ENCODE results near the gene PELI1. TPM values are rescaled to one million over a fixed set of nuclear protein-coding genes. Genes with fewer than 3 reads are reported as not detected.

PELI1 gene
- total and polyA plus RNA-seq, 2 donors from 2014 or later = 4.6 to 36.9 TPM

GRCh38 chr2:64067326-64067725 is 76.9 kb downstream of the PELI1 start:
- Histone ChIP-seq H3K4me1 (ENCODE audit: control insufficient read depth in 2 of 3, insufficient read depth in 2 of 3, low read depth in 1 of 3, low read length in 3 of 3) (peaks cover 0 to 3% (median 3%) of the 10 kb centered on the region in 3 donors), H3K27me3 (ENCODE audit: control insufficient read depth, insufficient read depth, low read length) (no peaks in the 10 kb centered on the region), H3K36me3 (ENCODE audit: control insufficient read depth in 2 of 3, insufficient read depth in 3 of 3, low read length in 3 of 3) (no peaks in the 10 kb centered on the region), H3K27ac (ENCODE audit: low read depth in 2 of 2, low read length in 2 of 2) (no peak overlapping the region), H3K9ac (ENCODE audit: low read length in 3 of 3) (no peak overlapping the region), H3K9me3 (ENCODE audit: control insufficient read depth in 2 of 3, insufficient read depth in 1 of 3, low read length in 3 of 3) (no peaks in the 10 kb centered on the region), H3K4me3 (ENCODE audit: low read length in 3 of 3) (no peak overlapping the region)
- FAIRE-seq = no peak
- DNase-seq = no peak
- intact Hi-C loops (cut with DNase I) = no loop called here
- no peak for TF ChIP-seq CTCF (IDR thresholded peaks at IDR 0.05; ENCODE audit: borderline replicate concordance, extremely low read depth, insufficient read depth)

- no peaks in the 10 kb centered on the region for H3K36me3 ChIP-seq (ENCODE audit: control insufficient read depth in 2 of 3, insufficient read depth in 3 of 3, low read length in 3 of 3)
- no peaks in the 10 kb centered on the region for H3K9me3 ChIP-seq (ENCODE audit: control insufficient read depth in 2 of 3, insufficient read depth in 1 of 3, low read length in 3 of 3)
- FAIRE-seq (no peak), DNase-seq (no peak)
- H3K27me3 ChIP-seq (ENCODE audit: control insufficient read depth, insufficient read depth, low read length) = no peaks in the 10 kb centered on the region
- no peak overlapping the region for H3K4me3 ChIP-seq (ENCODE audit: low read length in 3 of 3)
- H3K4me1 ChIP-seq (ENCODE audit: control insufficient read depth in 2 of 3, insufficient read depth in 2 of 3, low read depth in 1 of 3, low read length in 3 of 3) = peaks cover 0 to 3% (median 0%) of the 10 kb centered on the region in 3 donors
- no peak for TF ChIP-seq CTCF (IDR thresholded peaks at IDR 0.05; ENCODE audit: borderline replicate concordance, extremely low read depth, insufficient read depth)
- intact Hi-C loops (cut with DNase I) = no loop called here
- H3K9ac ChIP-seq (ENCODE audit: low read length in 3 of 3) = no peak overlapping the region
- no peak overlapping the region for H3K27ac ChIP-seq (ENCODE audit: low read depth in 2 of 2, low read length in 2 of 2)
Measured at GRCh38 chr2:64065516-64065915, 78.7 kb downstream of the PELI1 start.

- FAIRE-seq (no peak), DNase-seq (no peak)
- H3K36me3 ChIP-seq (ENCODE audit: control insufficient read depth in 2 of 3, insufficient read depth in 3 of 3, low read length in 3 of 3) = no peaks in the 10 kb centered on the region
- H3K4me1 ChIP-seq (ENCODE audit: control insufficient read depth in 2 of 3, insufficient read depth in 2 of 3, low read depth in 1 of 3, low read length in 3 of 3) = peaks cover 0 to 3% (median 0%) of the 10 kb centered on the region in 3 donors
- H3K27me3 ChIP-seq (ENCODE audit: control insufficient read depth, insufficient read depth, low read length) = no peaks in the 10 kb centered on the region
- H3K9me3 ChIP-seq (ENCODE audit: control insufficient read depth in 2 of 3, insufficient read depth in 1 of 3, low read length in 3 of 3) = no peaks in the 10 kb centered on the region
- H3K27ac ChIP-seq (ENCODE audit: low read depth in 2 of 2, low read length in 2 of 2) = peak overlapping the region in 1 of 2 donors; percentile 33
- H3K4me3 ChIP-seq (ENCODE audit: low read length in 3 of 3) = no peak overlapping the region
- intact Hi-C loops (cut with DNase I) = no loop called here
- no peak overlapping the region for H3K9ac ChIP-seq (ENCODE audit: low read length in 3 of 3)
- no peak for TF ChIP-seq CTCF (IDR thresholded peaks at IDR 0.05; ENCODE audit: borderline replicate concordance, extremely low read depth, insufficient read depth)
Measured at GRCh38 chr2:64063924-64064331, 80.3 kb downstream of the PELI1 start.

GRCh38 chr2:64063454-64063853 is 80.8 kb downstream of the PELI1 start:
- Histone ChIP-seq H3K36me3 (ENCODE audit: control insufficient read depth in 2 of 3, insufficient read depth in 3 of 3, low read length in 3 of 3) (no peaks in the 10 kb centered on the region), H3K9ac (ENCODE audit: low read length in 3 of 3) (no peak overlapping the region), H3K4me1 (ENCODE audit: control insufficient read depth in 2 of 3, insufficient read depth in 2 of 3, low read depth in 1 of 3, low read length in 3 of 3) (peaks cover 0 to 3% (median 0%) of the 10 kb centered on the region in 3 donors), H3K27ac (ENCODE audit: low read depth in 2 of 2, low read length in 2 of 2) (no peak overlapping the region), H3K9me3 (ENCODE audit: control insufficient read depth in 2 of 3, insufficient read depth in 1 of 3, low read length in 3 of 3) (no peaks in the 10 kb centered on the region), H3K27me3 (ENCODE audit: control insufficient read depth, insufficient read depth, low read length) (no peaks in the 10 kb centered on the region), H3K4me3 (ENCODE audit: low read length in 3 of 3) (no peak overlapping the region)
- intact Hi-C loops (cut with DNase I) = no loop called here
- DNase-seq (no peak), FAIRE-seq (no peak)
- TF ChIP-seq CTCF (IDR thresholded peaks at IDR 0.05; ENCODE audit: borderline replicate concordance, extremely low read depth, insufficient read depth) = no peak
